ENCODE measurements around the gene PPIL1. TPM values are rescaled to one million over a fixed set of nuclear protein-coding genes. Genes with fewer than 3 reads are reported as not detected.

The PPIL1 gene
- total and polyA plus RNA-seq, 10 of the 15 experiments (the other 5 are each of a cell fraction or from before 2014, with no cell fraction given) = 39.5 to 95.8 (median 70.5) TPM

- 0 out of 2 replicates have a peak, but pooled peaks cover 4% of the 10 kb centered on the region for H3K4me1 ChIP-seq (ENCODE audit: control insufficient read depth, insufficient read depth, low read length)
- ChIA-PET RAD21 (ENCODE audit: unreplicated experiment) (no interaction called here), POLR2A (no interaction called here), CTCF (no interaction called here), SMC1A (ENCODE audit: uncharacterized antibody, unreplicated experiment) (no interaction called here)
- no peaks in the 10 kb centered on the region for H3K36me3 ChIP-seq (ENCODE audit: control insufficient read depth in 2 of 2, insufficient read depth in 2 of 2, low read length in 1 of 2)
- FAIRE-seq (no peak), DNase-seq (ENCODE audit: low read depth, low spot score) (no peak), ATAC-seq (peak; percentile 69)
- no peak overlapping the region; the same call in 1 of the 2 replicates for H3K4me3 ChIP-seq
- 1% methylated on average over 30 of the region's 70 CpGs for WGBS (ENCODE audit: insufficient coverage, insufficient replicate concordance, low lambda C conversion rate, missing lambda C conversion rate)
- no peak overlapping the region for H3K9ac ChIP-seq (ENCODE audit: control insufficient read depth, insufficient read depth, low read length)
- no peaks in the 10 kb centered on the region for H3K9me3 ChIP-seq (replicated peaks; ENCODE audit: control insufficient read depth, insufficient read depth, low read length)
- BruUV-seq (replicated peaks) = no TSS peak
- intact Hi-C loops (cut with micrococcal nuclease; ENCODE audit: unreplicated experiment) = no loop called here
- H4K20me1 ChIP-seq (ENCODE audit: control insufficient read depth, insufficient read depth) = no peaks in the 10 kb centered on the region
- TF ChIP-seq IRF4 (IDR thresholded peaks at IDR 0.05; ENCODE audit: low read depth, low read length) = no peak
- TF ChIP-seq CTCF (IDR thresholded peaks at IDR 0.05 in 2 of 3, conservative IDR thresholded peaks at IDR 0.05 in 1 of 3; ENCODE audit: control insufficient read depth in 2 of 3, extremely low read depth in 1 of 3, insufficient read depth in 1 of 3, low read depth in 3 of 3, low read length in 3 of 3) = 0 out of 6 replicates have a peak, but pooled peaks of 1 of the 3 experiments have one; percentile 13
- TF ChIP-seq SREBF2 (IDR thresholded peaks at IDR 0.05; ENCODE audit: low read length) = no peak
- no peak overlapping the region for H3K27ac ChIP-seq (ENCODE audit: control insufficient read depth, insufficient read depth)
- peaks cover 4 to 17% of the 10 kb centered on the region in 2 experiments; a peak in 3 of 4 replicates for H3K27me3 ChIP-seq (replicated peaks in 1 of 2; ENCODE audit: control insufficient read depth in 2 of 2, insufficient read depth in 2 of 2, low read length in 1 of 2)
- in situ Hi-C loops (cut with MboI) = no loop called here
- peak overlapping the region; percentile 38 for H3K4me2 ChIP-seq (ENCODE audit: control insufficient read depth, insufficient read depth)
- no peaks in the 10 kb centered on the region for H3K79me2 ChIP-seq (ENCODE audit: control insufficient read depth, insufficient read depth, low read length)
- H2AFZ ChIP-seq (ENCODE audit: control insufficient read depth, low read depth, low read length) = no peak overlapping the region
Measured at GRCh38 chr6:36839749-36840431, 34.7 kb downstream of the PPIL1 start.

Measured in GM12878 (cell line).